Measurements from ENCODE around the gene DNAJB6.

- TF ChIP-seq CTCF (IDR thresholded peaks at IDR 0.05): no peak
- TF ChIP-seq POLR2A (IDR thresholded peaks at IDR 0.05): no peak
Measured at GRCh38 chr7:157309988-157310668, 26.7 kb upstream of the DNAJB6 start.

Measured in vagina (tissue), 2 donors.